ENCODE data around the gene BBC3.

Gene BBC3

GRCh38 chr19:47172666-47173455, 58.1 kb downstream of the BBC3 start:
- peaks cover 4% of the 10 kb centered on the region for H3K4me1 ChIP-seq (ENCODE audit: control insufficient read depth, insufficient read depth, low read length)
- no peak overlapping the region for H3K9ac ChIP-seq (ENCODE audit: low read length)
- H3K9me3 ChIP-seq (ENCODE audit: control insufficient read depth, low read length): no peaks in the 10 kb centered on the region
- H3K4me3 ChIP-seq (ENCODE audit: low read length): no peak overlapping the region
- no peaks in the 10 kb centered on the region for H3K27me3 ChIP-seq (ENCODE audit: control insufficient read depth, insufficient read depth, low read length)
- no peaks in the 10 kb centered on the region for H3K36me3 ChIP-seq (ENCODE audit: control insufficient read depth, insufficient read depth, low read length)

All from mucosa of stomach (tissue), 1 donor.